RWPE2 (cell line): ENCODE measurements around the gene ISCU.

ENCODE experiments used
- ATAC-seq: fragments of 200-7000 bp; cut with Tn5 transposase; 3 replicates; pipeline ENCODE4 v1.9.1; 2021; ENCODE audit warnings: low read depth
- DNase-seq: peaks from one replicate; pipeline ENCODE4 v3.0.0-alpha.2; 2020; ENCODE audit warnings: low spot score
- H3K27ac ChIP-seq: fragments of 450-650 bp; 2 replicates; pipeline ENCODE4 v1.5.1; 2017; ENCODE audit warnings: mild to moderate bottlenecking; ENCODE audit not compliant: poor library complexity, severe bottlenecking
- H3K27me3 ChIP-seq: fragments of 250-450 bp; sonication (Bioruptor Pico); 2 replicates; pipeline ENCODE4 v1.5.1; 2021; ENCODE audit warnings: mild to moderate bottlenecking, moderate library complexity; ENCODE audit not compliant: insufficient read depth, poor library complexity, severe bottlenecking
- H3K36me3 ChIP-seq: fragments of 250-450 bp; sonication (Bioruptor Pico); 2 replicates; pipeline ENCODE4 v1.5.1; 2020; ENCODE audit warnings: low read depth, mild to moderate bottlenecking, moderate library complexity
- H3K4me1 ChIP-seq: fragments of 250-450 bp; sonication (Bioruptor Pico); 2 replicates; pipeline ENCODE4 v1.5.1; 2021; ENCODE audit warnings: mild to moderate bottlenecking, moderate library complexity; ENCODE audit not compliant: insufficient read depth, poor library complexity, severe bottlenecking
- H3K4me3 ChIP-seq: fragments of 250-450 bp; sonication (Bioruptor Pico); 2 replicates; pipeline ENCODE4 v1.5.1; 2021; ENCODE audit warnings: mild to moderate bottlenecking, moderate library complexity; ENCODE audit not compliant: severe bottlenecking
- H3K9me3 ChIP-seq: fragments of 250-450 bp; sonication (Bioruptor Pico); 2 replicates; pipeline ENCODE4 v1.5.1; 2021; ENCODE audit warnings: mild to moderate bottlenecking, moderate library complexity; ENCODE audit not compliant: severe bottlenecking
- TF ChIP-seq, protein P1 (sequence below): fragments of 450-650 bp; IDR thresholded peaks from one replicate; pipeline ENCODE4 v1.5.1; 2017; ENCODE audit warnings: mild to moderate bottlenecking, moderate library complexity; ENCODE audit not compliant: poor library complexity, severe bottlenecking

ISCU gene

DNA sequence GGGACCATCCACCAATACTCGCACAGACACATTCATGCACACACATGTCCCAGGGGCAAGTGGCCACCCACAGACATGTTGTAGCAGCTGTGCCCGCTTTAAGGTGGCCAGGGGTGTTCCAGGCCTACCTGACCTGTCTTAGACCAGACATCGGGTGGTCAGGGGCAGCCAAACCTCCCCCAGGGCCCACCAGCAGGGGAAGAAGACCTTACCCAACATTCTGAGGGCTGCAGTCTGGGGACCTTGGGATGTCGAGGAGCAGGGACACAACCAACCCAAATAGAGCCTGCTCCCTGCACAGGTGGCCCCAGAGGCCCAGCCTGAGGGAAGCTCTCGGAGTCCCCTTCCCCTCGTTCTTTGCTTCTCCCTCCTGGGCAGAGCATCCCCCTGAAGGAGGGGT lies 37.1 kb downstream of the ISCU start:
- no peaks in the 10 kb centered on the region for H3K27me3 ChIP-seq
- TF ChIP-seq, protein P1, sequence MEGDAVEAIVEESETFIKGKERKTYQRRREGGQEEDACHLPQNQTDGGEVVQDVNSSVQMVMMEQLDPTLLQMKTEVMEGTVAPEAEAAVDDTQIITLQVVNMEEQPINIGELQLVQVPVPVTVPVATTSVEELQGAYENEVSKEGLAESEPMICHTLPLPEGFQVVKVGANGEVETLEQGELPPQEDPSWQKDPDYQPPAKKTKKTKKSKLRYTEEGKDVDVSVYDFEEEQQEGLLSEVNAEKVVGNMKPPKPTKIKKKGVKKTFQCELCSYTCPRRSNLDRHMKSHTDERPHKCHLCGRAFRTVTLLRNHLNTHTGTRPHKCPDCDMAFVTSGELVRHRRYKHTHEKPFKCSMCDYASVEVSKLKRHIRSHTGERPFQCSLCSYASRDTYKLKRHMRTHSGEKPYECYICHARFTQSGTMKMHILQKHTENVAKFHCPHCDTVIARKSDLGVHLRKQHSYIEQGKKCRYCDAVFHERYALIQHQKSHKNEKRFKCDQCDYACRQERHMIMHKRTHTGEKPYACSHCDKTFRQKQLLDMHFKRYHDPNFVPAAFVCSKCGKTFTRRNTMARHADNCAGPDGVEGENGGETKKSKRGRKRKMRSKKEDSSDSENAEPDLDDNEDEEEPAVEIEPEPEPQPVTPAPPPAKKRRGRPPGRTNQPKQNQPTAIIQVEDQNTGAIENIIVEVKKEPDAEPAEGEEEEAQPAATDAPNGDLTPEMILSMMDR: no peak
- no peaks in the 10 kb centered on the region for H3K36me3 ChIP-seq
- ATAC-seq (no peak), DNase-seq (no peak)
- H3K4me3 ChIP-seq: no peak overlapping the region
- no peaks in the 10 kb centered on the region for H3K9me3 ChIP-seq
- H3K27ac ChIP-seq: no peak overlapping the region
- H3K4me1 ChIP-seq: no peaks in the 10 kb centered on the region

DNA sequence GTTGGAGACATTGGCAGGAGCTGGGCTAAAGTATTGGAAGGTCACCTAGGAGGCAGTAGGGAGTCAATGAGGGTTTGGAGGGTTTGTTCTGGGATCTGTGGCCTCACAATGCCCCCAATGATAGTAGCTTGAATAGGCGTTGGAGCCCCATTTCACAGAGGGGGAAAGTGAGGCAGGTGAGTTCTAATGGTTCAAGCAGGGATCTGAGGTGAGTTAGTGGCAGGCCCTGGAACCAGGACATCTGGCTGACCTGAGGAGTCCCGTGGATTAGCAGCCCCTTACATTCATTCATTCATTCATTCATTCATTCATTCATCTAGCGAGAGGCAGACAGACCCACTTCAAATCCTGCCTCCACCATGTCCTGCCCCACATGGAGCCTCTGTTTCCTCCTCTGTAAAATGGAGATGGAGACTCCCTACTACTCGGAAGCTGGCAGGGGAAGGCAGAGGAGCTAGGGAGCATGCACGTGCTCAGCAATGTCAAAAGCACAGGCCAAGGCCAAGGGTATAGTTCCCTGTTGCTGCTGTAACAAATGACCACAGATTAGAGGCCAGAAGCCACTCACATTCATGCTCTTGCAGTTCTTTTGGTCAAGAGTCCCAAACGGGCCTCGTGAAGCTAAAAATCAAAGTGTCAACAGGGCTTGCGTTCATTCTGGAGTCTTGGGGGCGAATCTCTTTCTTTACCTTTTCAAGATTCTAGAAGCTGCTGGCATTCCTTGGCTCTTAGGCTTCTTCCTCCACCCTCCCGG lies 37.7 kb downstream of the ISCU start:
- no peaks in the 10 kb centered on the region for H3K4me1 ChIP-seq
- H3K27me3 ChIP-seq: no peaks in the 10 kb centered on the region
- no peak overlapping the region for H3K27ac ChIP-seq
- no peak for DNase-seq
- no peaks in the 10 kb centered on the region for H3K9me3 ChIP-seq
- no peak for ATAC-seq
- no peak overlapping the region for H3K4me3 ChIP-seq
- H3K36me3 ChIP-seq: no peaks in the 10 kb centered on the region
- TF ChIP-seq, protein P1: no peak

DNA sequence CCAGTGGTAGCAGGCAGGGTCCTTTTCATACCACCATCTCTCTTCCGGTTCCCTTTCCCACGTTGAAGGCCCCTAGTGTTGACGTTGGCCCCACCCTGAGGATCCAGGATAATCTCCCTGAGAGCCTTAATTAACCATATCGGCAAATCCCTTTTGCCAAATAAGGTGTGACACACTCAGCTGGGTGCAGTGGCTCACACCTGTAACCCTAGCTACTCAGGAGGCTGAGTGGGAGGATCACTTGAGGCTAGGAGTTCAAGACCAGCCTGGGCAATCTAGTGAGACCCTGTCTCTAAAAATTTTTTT lies 38.3 kb downstream of the ISCU start:
- TF ChIP-seq, protein P1: no peak

DNA sequence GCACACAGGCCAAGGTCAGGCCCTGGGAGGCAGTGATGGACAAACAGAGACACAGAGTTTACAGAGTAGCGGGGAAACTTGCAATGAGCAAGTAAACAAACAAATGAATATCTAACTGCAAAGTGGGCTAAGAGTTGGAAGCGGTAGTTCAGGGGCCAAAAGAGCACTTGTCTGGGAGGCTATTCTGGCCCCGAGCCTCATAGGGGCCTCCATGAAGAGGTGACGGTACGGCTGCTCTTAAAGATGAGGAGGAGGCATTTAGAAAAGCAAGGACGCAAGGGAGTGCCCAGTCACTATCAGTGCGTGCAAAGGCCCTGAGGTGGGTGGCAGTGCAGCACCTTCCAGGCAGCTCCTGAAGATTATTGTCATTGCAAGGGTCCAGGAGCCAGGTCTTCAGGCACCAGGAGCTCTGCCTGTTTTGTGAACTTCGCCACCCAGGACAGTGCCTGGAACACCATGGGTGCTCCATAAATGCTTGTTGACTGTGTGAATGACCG lies 39.9 kb downstream of the ISCU start:
- DNase-seq: no peak
- Histone ChIP-seq H3K27me3 (no peaks in the 10 kb centered on the region), H3K9me3 (no peaks in the 10 kb centered on the region), H3K36me3 (no peaks in the 10 kb centered on the region), H3K4me3 (no peak overlapping the region), H3K4me1 (no peaks in the 10 kb centered on the region), H3K27ac (no peak overlapping the region)
- TF ChIP-seq, protein P1: no peak
- no peak for ATAC-seq

More for the DNA sequence above, 38.3 kb downstream of the ISCU start:
- no peaks in the 10 kb centered on the region for H3K27me3 ChIP-seq
- H3K4me3 ChIP-seq: no peak overlapping the region
- no peak for DNase-seq
- H3K36me3 ChIP-seq: no peaks in the 10 kb centered on the region
- no peak for ATAC-seq
- H3K4me1 ChIP-seq: no peaks in the 10 kb centered on the region
- H3K9me3 ChIP-seq: no peaks in the 10 kb centered on the region
- no peak overlapping the region for H3K27ac ChIP-seq

DNA sequence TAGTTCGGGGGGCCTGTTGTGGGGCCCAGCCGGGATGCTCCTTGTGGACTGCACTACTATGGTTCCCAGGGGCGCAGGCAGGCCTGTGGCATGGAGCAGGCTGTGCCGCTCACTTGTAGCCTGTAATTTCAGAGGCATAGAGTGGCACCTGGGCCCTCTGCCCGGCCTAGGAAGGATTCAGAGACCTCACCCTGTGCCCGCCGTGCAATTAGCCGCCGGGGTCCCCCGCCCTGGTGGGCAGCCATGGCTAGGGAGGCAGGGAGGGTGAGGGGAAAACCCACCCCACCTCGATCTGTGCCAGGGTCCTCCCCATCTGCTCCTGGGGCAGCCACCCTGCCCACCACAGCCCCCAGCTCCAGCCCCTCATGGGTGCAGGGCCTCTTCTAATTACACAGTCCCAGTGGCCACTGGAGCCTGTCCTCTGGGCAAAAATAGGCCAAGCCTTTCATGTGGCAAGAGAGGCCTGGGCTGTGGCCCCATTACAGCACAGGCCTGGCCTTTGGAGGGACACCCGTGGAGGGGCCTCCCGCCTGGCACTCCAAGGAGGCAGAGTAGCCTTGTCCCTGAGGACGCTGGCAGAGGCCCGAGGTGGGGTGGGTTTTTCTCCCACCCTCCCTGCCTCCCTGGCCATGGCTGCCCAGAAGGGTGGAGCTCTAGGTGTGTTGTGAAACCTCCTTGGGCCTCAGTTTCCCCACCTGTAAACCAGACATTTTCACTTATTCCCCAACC lies 40.7 kb downstream of the ISCU start:
- ATAC-seq (no peak), DNase-seq (no peak)
- no peaks in the 10 kb centered on the region for H3K9me3 ChIP-seq
- TF ChIP-seq, protein P1: no peak
- H3K4me3 ChIP-seq: no peak overlapping the region
- no peaks in the 10 kb centered on the region for H3K36me3 ChIP-seq
- no peak overlapping the region for H3K27ac ChIP-seq
- H3K4me1 ChIP-seq: no peaks in the 10 kb centered on the region
- no peaks in the 10 kb centered on the region for H3K27me3 ChIP-seq
